Upper lobe of left lung (tissue), 4 donors: ENCODE data around the gene NPC1.

Experiments used
- CTCF ChIP-seq, 6 experiments: fragments of 450-650 bp in 4 of 6; fragments of 200-600 bp in 2 of 6; sonication (generic) in 2 of 6; IDR thresholded peaks; one replicate each; pipeline ENCODE4 v1.5.1; 2016 to 2019; ENCODE audit warnings: antibody characterized with exemption in 6 of 6
- EP300 ChIP-seq, 4 donors: sonication (generic); formaldehyde crosslinking; IDR thresholded peaks; one replicate each; pipeline ENCODE4 v1.5.1; 2017; ENCODE audit warnings: antibody characterized with exemption in 4 of 4, control low read depth in 2 of 4
- POLR2A ChIP-seq, 4 donors: fragments of 450-650 bp; IDR thresholded peaks; one replicate each; pipeline ENCODE4 v1.5.1; 2016 to 2017; ENCODE audit warnings: antibody characterized with exemption in 4 of 4, mild to moderate bottlenecking in 2 of 4
- POLR2AphosphoS5 ChIP-seq, 2 donors: sonication (generic); formaldehyde crosslinking; IDR thresholded peaks; one replicate each; pipeline ENCODE4 v1.5.1; 2017; ENCODE audit warnings: antibody characterized with exemption in 2 of 2

GRCh38 chr18:23608211-23608610, 21.9 kb upstream of the NPC1 start:
- TF ChIP-seq CTCF (IDR thresholded peaks at IDR 0.05) (no peak), POLR2A (IDR thresholded peaks at IDR 0.05) (no peak), EP300 (IDR thresholded peaks at IDR 0.05) (no peak), POLR2AphosphoS5 (IDR thresholded peaks at IDR 0.05) (no peak)
